MCF 10A (cell line): ENCODE data around the gene PIEZO1. TPM values are rescaled to one million over a fixed set of nuclear protein-coding genes. Genes with fewer than 3 reads are reported as not detected.
A peak's percentile ranks its signal among the peaks of the same experiment; 100 is the strongest.

Experiments used
- BruUV-seq: library from RNA; stranded (reverse); fragments of 400-500 nt; replicated peaks from 2 replicates; lab custom pipeline; 2021; lab: Mats Ljungman, UMichigan
- CTCF ChIA-PET: fragments of 300-600 bp; sonication (Branson Sonifier 250); formaldehyde crosslinking; extraction: SDS; loops from one replicate; lab custom pipeline; 2021; ENCODE audit warnings: antibody characterized with exemption, inconsistent platforms; lab: Yijun Ruan, JAX
- POLR2A ChIA-PET: fragments of 300-600, 350-650 bp; sonication (Branson Sonifier 250); formaldehyde crosslinking; extraction: SDS; loops from one replicate; lab custom pipeline; 2020; ENCODE audit warnings: antibody characterized with exemption, inconsistent platforms; lab: Yijun Ruan, JAX
- DNase-seq: peaks from one replicate; pipeline ENCODE4 v3.0.0-alpha.2; 2018; ENCODE audit not compliant: unreplicated experiment
- H3K27ac Mint-ChIP-seq: one replicate; pipeline ENCODE4 v1.8.0; 2022; ENCODE audit warnings: mild to moderate bottlenecking, low read depth, mixed read lengths; ENCODE audit not compliant: unreplicated experiment
- H3K27me3 Mint-ChIP-seq: one replicate; pipeline ENCODE4 v1.8.0; 2022; ENCODE audit warnings: mixed read lengths; ENCODE audit not compliant: insufficient read depth, unreplicated experiment
- H3K36me3 Mint-ChIP-seq: one replicate; pipeline ENCODE4 v1.8.0; 2022; ENCODE audit warnings: mild to moderate bottlenecking, moderate library complexity, mixed read lengths; ENCODE audit not compliant: insufficient read depth, unreplicated experiment
- H3K4me1 Mint-ChIP-seq: one replicate; pipeline ENCODE4 v1.8.0; 2022; ENCODE audit warnings: mixed read lengths; ENCODE audit not compliant: insufficient read depth, unreplicated experiment
- H3K4me3 Mint-ChIP-seq: one replicate; pipeline ENCODE4 v1.8.0; 2022; ENCODE audit warnings: mild to moderate bottlenecking, moderate library complexity, mixed read lengths; ENCODE audit not compliant: unreplicated experiment
- H3K9me3 Mint-ChIP-seq: one replicate; pipeline ENCODE4 v1.8.0; 2022; ENCODE audit warnings: mixed read lengths; ENCODE audit not compliant: unreplicated experiment
- CTCF ChIP-seq: fragments of 200-600 bp; IDR thresholded peaks from one replicate; pipeline ENCODE4 v1.8.0; 2022; ENCODE audit warnings: antibody characterized with exemption, mild to moderate bottlenecking; ENCODE audit not compliant: unreplicated experiment
- intact Hi-C: fragments of 100-400 bp; cut with micrococcal nuclease; formaldehyde crosslinking; loops from 2 replicates; pipeline ENCODE4 v1.14.1; 2022
- total RNA-seq: library from RNA; stranded (reverse); gene quantifications from 2 replicates; pipeline ENCODE4 v1.2.3, GENCODE V29; 2022

Gene PIEZO1
- total RNA-seq, 1 experiment from 2014 or later: 193 TPM

- H3K36me3 Mint-ChIP-seq: peaks cover 1% of the 10 kb centered on the region
- no peak overlapping the region for H3K27ac Mint-ChIP-seq
- intact Hi-C loops: no loop called here
- BruUV-seq: no TSS peak
- H3K9me3 Mint-ChIP-seq: no peaks in the 10 kb centered on the region
- H3K4me3 Mint-ChIP-seq: no peak overlapping the region
- POLR2A ChIA-PET: no interaction called here
- CTCF ChIA-PET: no interaction called here
- DNase-seq: no peak
- H3K27me3 Mint-ChIP-seq: peaks cover 22% of the 10 kb centered on the region
- no peak for TF ChIP-seq CTCF
- no peaks in the 10 kb centered on the region for H3K4me1 Mint-ChIP-seq
Measured at GRCh38 chr16:88681709-88682451, 103.1 kb downstream of the PIEZO1 start.

- BruUV-seq: no TSS peak
- TF ChIP-seq CTCF: peak; percentile 13
- no peaks in the 10 kb centered on the region for H3K9me3 Mint-ChIP-seq
- intact Hi-C loops: no loop called here
- no peak overlapping the region for H3K27ac Mint-ChIP-seq
- peak; percentile 34 for DNase-seq
- POLR2A ChIA-PET: no interaction called here
- peaks cover 6% of the 10 kb centered on the region for H3K36me3 Mint-ChIP-seq
- H3K4me1 Mint-ChIP-seq: no peaks in the 10 kb centered on the region
- H3K27me3 Mint-ChIP-seq: peaks cover 22% of the 10 kb centered on the region
- CTCF ChIA-PET: no interaction called here
- H3K4me3 Mint-ChIP-seq: no peak overlapping the region
Measured at GRCh38 chr16:88681084-88681680, 103.8 kb downstream of the PIEZO1 start.

- intact Hi-C loops: no loop called here
- Mint-ChIP-seq H3K27ac (no peak overlapping the region), H3K4me3 (no peak overlapping the region), H3K9me3 (no peaks in the 10 kb centered on the region), H3K4me1 (no peaks in the 10 kb centered on the region), H3K27me3 (peaks cover 22% of the 10 kb centered on the region), H3K36me3 (peaks cover 6% of the 10 kb centered on the region)
- ChIA-PET POLR2A (no interaction called here), CTCF (no interaction called here)
- TF ChIP-seq CTCF: no peak
- no peak for DNase-seq
- BruUV-seq: no TSS peak
Measured at GRCh38 chr16:88680554-88681083, 104.4 kb downstream of the PIEZO1 start.

GRCh38 chr16:88678224-88678979 is 106.6 kb downstream of the PIEZO1 start:
- POLR2A ChIA-PET: no interaction called here
- H3K27me3 Mint-ChIP-seq: peaks cover 11% of the 10 kb centered on the region
- intact Hi-C loops: no loop called here
- BruUV-seq: no TSS peak
- no peak overlapping the region for H3K4me3 Mint-ChIP-seq
- H3K36me3 Mint-ChIP-seq: peaks cover 6% of the 10 kb centered on the region
- H3K4me1 Mint-ChIP-seq: no peaks in the 10 kb centered on the region
- H3K27ac Mint-ChIP-seq: no peak overlapping the region
- H3K9me3 Mint-ChIP-seq: no peaks in the 10 kb centered on the region
- CTCF ChIA-PET: no interaction called here
- TF ChIP-seq CTCF: no peak
- no peak for DNase-seq
